IPS DF 6.9 (cell line): ENCODE measurements around the gene LRRC25.

Source experiments
- DNase-seq: peaks from one replicate; pipeline ENCODE4 v3.0.0-alpha.2; 2013; ENCODE audit warnings: low read depth, low spot score
- H3K27ac ChIP-seq: one replicate; pipeline ENCODE4 v1.5.1; 2013; ENCODE audit warnings: low read length, control low read depth
- H3K27me3 ChIP-seq: 2 replicates; pipeline ENCODE4 v1.6.1; 2013; ENCODE audit warnings: mild to moderate bottlenecking, low read length; ENCODE audit not compliant: control insufficient read depth, insufficient read depth
- H3K36me3 ChIP-seq: 2 replicates; pipeline ENCODE4 v1.6.1; 2013; ENCODE audit warnings: low read length; ENCODE audit not compliant: control insufficient read depth, insufficient read depth
- H3K4me1 ChIP-seq: 2 replicates; pipeline ENCODE4 v1.6.1; 2013; ENCODE audit warnings: low read length; ENCODE audit not compliant: control insufficient read depth, insufficient read depth
- H3K4me3 ChIP-seq: 2 replicates; pipeline ENCODE4 v1.5.1; 2013; ENCODE audit warnings: mild to moderate bottlenecking, low read length
- H3K9me3 ChIP-seq: 2 replicates; pipeline ENCODE4 v1.6.1; 2013; ENCODE audit warnings: low read length, inconsistent platforms; ENCODE audit not compliant: control insufficient read depth, insufficient read depth
- WGBS: extraction: QIAGEN DNeasy Blood & Tissue Kit; methylation state at CpG from one replicate; pipeline ENCODE4 v1.1.7; 2013; ENCODE audit warnings: mixed read lengths, missing lambda C conversion rate; ENCODE audit not compliant: insufficient read length, insufficient coverage; 5-methylcytosine and 5-hydroxymethylcytosine counted together

LRRC25 gene

GRCh38 chr19:18428787-18429674, 31.6 kb upstream of the LRRC25 start:
- Histone ChIP-seq H3K9me3 (no peaks in the 10 kb centered on the region), H3K36me3 (no peaks in the 10 kb centered on the region; the same call in 1 of the 2 replicates), H3K4me1 (peaks cover 14% of the 10 kb centered on the region), H3K27me3 (no peaks in the 10 kb centered on the region), H3K27ac (no peak overlapping the region), H3K4me3 (peak overlapping the region; percentile 59; the same call in 1 of the 2 replicates)
- no CpG with 5 or more reads among the region's 77 CpGs for WGBS
- no peak for DNase-seq

- no peak overlapping the region for H3K27ac ChIP-seq
- H3K4me3 ChIP-seq, result no peak overlapping the region; the same call in 1 of the 2 replicates
These were observed 30.9 kb upstream of the LRRC25 start for GRCh38 chr19:18428173-18428786.

GRCh38 chr19:18427743-18428113, 30.3 kb upstream of the LRRC25 start:
- no peak for DNase-seq
- Histone ChIP-seq H3K4me1 (peaks cover 12% of the 10 kb centered on the region), H3K9me3 (no peaks in the 10 kb centered on the region), H3K36me3 (no peaks in the 10 kb centered on the region; the same call in 1 of the 2 replicates), H3K27me3 (no peaks in the 10 kb centered on the region), H3K4me3 (no peak overlapping the region), H3K27ac (no peak overlapping the region)
- WGBS, result no CpG with 5 or more reads among the region's 12 CpGs

More at GRCh38 chr19:18428173-18428786, 30.9 kb upstream of the LRRC25 start:
- H3K9me3 ChIP-seq, result no peaks in the 10 kb centered on the region
- H3K4me1 ChIP-seq, result peaks cover 14% of the 10 kb centered on the region
- H3K36me3 ChIP-seq, result no peaks in the 10 kb centered on the region; the same call in 1 of the 2 replicates
- no peaks in the 10 kb centered on the region for H3K27me3 ChIP-seq
- no CpG with 5 or more reads among the region's 17 CpGs for WGBS
- no peak for DNase-seq

- no peak overlapping the region for H3K27ac ChIP-seq
- no peak overlapping the region for H3K4me3 ChIP-seq
- no peak for DNase-seq
- WGBS, result no CpG with 5 or more reads among the region's 16 CpGs
- peaks cover 11% of the 10 kb centered on the region for H3K4me1 ChIP-seq
- no peaks in the 10 kb centered on the region; the same call in 1 of the 2 replicates for H3K36me3 ChIP-seq
- H3K9me3 ChIP-seq, result no peaks in the 10 kb centered on the region
- H3K27me3 ChIP-seq, result no peaks in the 10 kb centered on the region
These were observed 29.8 kb upstream of the LRRC25 start for GRCh38 chr19:18427080-18427742.

GRCh38 chr19:18426416-18426767, 29.0 kb upstream of the LRRC25 start:
- WGBS, result no CpG with 5 or more reads among the region's 8 CpGs
- H3K4me1 ChIP-seq, result peaks cover 9% of the 10 kb centered on the region
- no peak for DNase-seq
- no peaks in the 10 kb centered on the region; the same call in 1 of the 2 replicates for H3K36me3 ChIP-seq
- H3K27me3 ChIP-seq, result no peaks in the 10 kb centered on the region
- H3K4me3 ChIP-seq, result no peak overlapping the region
- no peak overlapping the region for H3K27ac ChIP-seq
- no peaks in the 10 kb centered on the region for H3K9me3 ChIP-seq

- H3K4me3 ChIP-seq, result no peak overlapping the region
- H3K9me3 ChIP-seq, result no peaks in the 10 kb centered on the region
- H3K27me3 ChIP-seq, result no peaks in the 10 kb centered on the region
- peaks cover 6% of the 10 kb centered on the region for H3K4me1 ChIP-seq
- no peak overlapping the region for H3K27ac ChIP-seq
- no peak for DNase-seq
- no CpG with 5 or more reads among the region's 18 CpGs for WGBS
- no peaks in the 10 kb centered on the region; the same call in 1 of the 2 replicates for H3K36me3 ChIP-seq
These were observed 28.3 kb upstream of the LRRC25 start for GRCh38 chr19:18425515-18426415.

- H3K9me3 ChIP-seq, result no peaks in the 10 kb centered on the region
- H3K36me3 ChIP-seq, result no peaks in the 10 kb centered on the region
- DNase-seq, result no peak
- no peak overlapping the region for H3K27ac ChIP-seq
- no CpG with 5 or more reads among the region's 17 CpGs for WGBS
- peaks cover 5% of the 10 kb centered on the region for H3K4me1 ChIP-seq
- no peak overlapping the region for H3K4me3 ChIP-seq
- no peaks in the 10 kb centered on the region for H3K27me3 ChIP-seq
These were observed 27.6 kb upstream of the LRRC25 start for GRCh38 chr19:18424890-18425514.

GRCh38 chr19:18424122-18424889, 26.9 kb upstream of the LRRC25 start:
- no peaks in the 10 kb centered on the region for H3K36me3 ChIP-seq
- no peaks in the 10 kb centered on the region for H3K27me3 ChIP-seq
- DNase-seq, result no peak
- H3K9me3 ChIP-seq, result no peaks in the 10 kb centered on the region
- H3K4me3 ChIP-seq, result no peak overlapping the region
- WGBS, result no CpG with 5 or more reads among the region's 22 CpGs
- no peak overlapping the region for H3K27ac ChIP-seq
- H3K4me1 ChIP-seq, result peaks cover 2% of the 10 kb centered on the region
